Measurements from ENCODE around the gene SAMHD1. TPM values are rescaled to one million over a fixed set of nuclear protein-coding genes. Genes with fewer than 3 reads are reported as not detected.

The SAMHD1 gene
- total and polyA plus RNA-seq, 2 donors (not counting 1 experiment from before 2014, with no cell fraction given), result 7.9 to 12.8 TPM

DNA sequence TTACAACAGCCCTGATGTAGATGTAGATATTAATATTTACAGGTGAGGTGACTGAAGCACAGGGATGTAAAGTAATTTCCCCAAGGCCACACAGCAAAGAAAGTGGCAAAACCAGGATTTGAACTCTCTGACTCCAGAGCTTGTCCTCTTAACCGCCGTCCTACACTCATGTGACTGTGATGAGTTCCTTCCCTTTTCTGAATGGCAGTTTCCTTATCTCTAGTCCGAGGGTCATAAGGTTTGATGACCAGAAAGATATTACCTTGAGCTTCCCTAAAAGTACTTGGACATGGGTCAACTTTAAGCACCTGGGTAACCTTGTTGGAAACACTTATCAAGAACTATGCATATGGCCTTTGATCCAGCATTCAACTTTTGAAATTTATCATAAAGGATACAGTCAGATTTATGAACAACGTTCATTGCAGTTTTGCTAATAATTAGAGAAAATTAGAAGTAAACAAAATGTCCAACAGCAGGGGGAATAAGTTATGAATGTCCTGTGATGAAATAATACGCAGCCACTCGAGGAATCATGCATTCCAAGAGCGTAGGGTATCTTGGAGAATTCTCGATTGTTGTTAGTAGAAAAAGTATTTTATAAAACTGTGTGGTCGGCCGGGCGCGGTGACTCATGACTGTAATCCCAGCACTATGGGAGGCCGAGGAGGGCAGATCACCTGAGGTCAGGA, 77.9 kb downstream of the SAMHD1 start:
- H3K9me3 Mint-ChIP-seq (ENCODE audit: insufficient read depth), result no peaks in the 10 kb centered on the region
- CTCF ChIA-PET, result interaction anchor here (0.9 kb wide), 1 partner anchor 9 kb away, joined by 3 read pairs; no protein-coding TSS in a partner anchor
- POLR2A ChIA-PET, result no interaction called here

More for the DNA sequence above, 77.9 kb downstream of the SAMHD1 start:
- Mint-ChIP-seq H3K27ac (no peak overlapping the region), H3K4me3 (no peak overlapping the region), H3K4me1 (peaks cover 15% of the 10 kb centered on the region), H3K27me3 (no peaks in the 10 kb centered on the region)
- ATAC-seq (ENCODE audit: low read depth) (no peak), DNase-seq (no peak)
- Histone ChIP-seq H3K4me2 (replicated peaks; ENCODE audit: low read depth, low read length, poor library complexity, severe bottlenecking) (no peak overlapping the region), H3K9ac (ENCODE audit: low read length) (no peak overlapping the region), H3K9me3 (ENCODE audit: control extremely low read depth in 1 of 3, control insufficient read depth in 2 of 3, insufficient read depth in 1 of 3, low read length in 2 of 3) (no peaks in the 10 kb centered on the region), H3K36me3 (replicated peaks in 1 of 2; ENCODE audit: control extremely low read depth in 1 of 2, control insufficient read depth in 1 of 2, extremely low read depth in 1 of 2, insufficient read depth in 2 of 2, low read length in 1 of 2) (no peaks in the 10 kb centered on the region), H4K20me1 (ENCODE audit: control insufficient read depth, insufficient read depth, low read length, poor library complexity, severe bottlenecking) (no peaks in the 10 kb centered on the region), H3K4me1 (ENCODE audit: control insufficient read depth in 2 of 2, insufficient read depth in 2 of 2, low read length in 2 of 2) (peaks cover 5 to 19% of the 10 kb centered on the region in 2 donors), H2AFZ (ENCODE audit: insufficient read depth, low read depth, low read length, poor library complexity, severe bottlenecking) (no peak overlapping the region), H3K27me3 (replicated peaks in 1 of 4; ENCODE audit: control extremely low read depth in 1 of 4, control insufficient read depth in 3 of 4, insufficient read depth in 4 of 4, low read length in 3 of 4) (no peaks in the 10 kb centered on the region), H3K4me3 (ENCODE audit: control extremely low read depth in 1 of 5, extremely low read depth in 1 of 5, insufficient read depth in 1 of 5, low read depth in 2 of 5, low read length in 4 of 5) (no peak overlapping the region), H3K27ac (ENCODE audit: low read length in 2 of 2) (no peak overlapping the region), H3K79me2 (ENCODE audit: control insufficient read depth, insufficient read depth, low read length) (no peaks in the 10 kb centered on the region)
- 87% methylated on average over 13 of the region's 13 CpGs for WGBS (ENCODE audit: insufficient coverage)
- TF ChIP-seq EZH2 (IDR thresholded peaks at IDR 0.05; ENCODE audit: borderline replicate concordance, insufficient read depth, low read depth, low read length, poor library complexity, severe bottlenecking) (no peak), CTCF (IDR thresholded peaks at IDR 0.05) (no peak)
- intact Hi-C loops (cut with micrococcal nuclease), result no loop called here
